HTERT RPE-1 (cell line): Measurements from ENCODE around the gene RHOBTB3.
"Not testable (repeated sequence)": the region's sequence is repeated elsewhere in the genome, so short reads cannot be mapped to it uniquely, and the experiment has no call there.

Experiments used
- in situ Hi-C: fragments of 300-500 bp; cut with MboI; formaldehyde crosslinking; loops from 4 replicates; pipeline ENCODE4 v1.14.3; 2020; ENCODE audit warnings: low sequenced_read_pairs

RHOBTB3 gene

DNA sequence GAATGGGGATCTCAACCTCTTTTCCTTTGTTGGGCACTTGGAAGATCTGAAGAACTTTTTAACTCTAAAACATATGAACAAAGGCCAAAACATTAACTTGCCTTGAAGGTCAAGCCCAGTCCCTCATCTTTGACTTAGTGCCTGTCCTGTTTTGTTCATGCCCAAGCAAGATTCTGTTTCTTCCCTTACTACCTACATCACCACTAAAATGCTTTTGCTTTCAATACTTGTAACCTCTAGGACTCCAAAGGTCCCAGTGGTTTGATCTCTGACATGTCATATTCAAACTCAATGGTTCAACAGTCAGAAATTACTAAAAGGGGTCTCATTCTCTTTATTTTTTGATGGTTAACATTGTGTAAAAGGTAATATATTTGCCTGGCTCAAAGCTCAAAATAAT lies 67.4 kb downstream of the RHOBTB3 start:
- in situ Hi-C loops = no loop called here

DNA sequence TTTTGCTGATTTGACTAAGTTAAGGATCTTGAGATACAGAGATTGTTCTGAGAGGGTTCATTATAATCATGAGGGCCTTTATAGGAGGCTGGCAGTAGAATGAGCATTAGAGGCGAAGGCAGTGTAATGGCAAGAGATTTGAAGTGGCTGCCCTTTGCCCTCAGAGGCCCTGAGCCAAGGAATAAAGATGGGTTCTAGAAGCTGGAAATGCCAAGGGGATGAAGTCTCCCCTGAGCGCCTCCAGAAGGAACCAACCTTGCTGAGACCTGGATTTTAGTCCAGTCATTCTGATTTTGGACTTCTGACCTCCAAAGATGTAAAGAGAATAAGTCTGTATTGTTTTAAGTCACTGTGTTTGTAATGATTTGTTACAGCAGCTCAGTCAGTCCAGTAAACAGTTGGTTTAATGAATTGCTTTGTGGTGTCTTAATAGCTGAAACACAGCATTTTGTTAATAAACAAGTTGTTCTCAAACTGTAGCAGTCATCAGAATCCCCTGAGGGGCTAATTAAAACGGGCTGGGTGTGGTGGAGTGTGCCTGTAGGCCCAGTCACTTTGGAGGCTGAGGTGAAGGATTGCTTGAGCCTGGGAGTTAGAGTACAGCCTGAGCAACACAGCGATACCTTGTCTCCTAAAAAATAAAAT lies 68.2 kb downstream of the RHOBTB3 start:
- in situ Hi-C loops = no loop called here

DNA sequence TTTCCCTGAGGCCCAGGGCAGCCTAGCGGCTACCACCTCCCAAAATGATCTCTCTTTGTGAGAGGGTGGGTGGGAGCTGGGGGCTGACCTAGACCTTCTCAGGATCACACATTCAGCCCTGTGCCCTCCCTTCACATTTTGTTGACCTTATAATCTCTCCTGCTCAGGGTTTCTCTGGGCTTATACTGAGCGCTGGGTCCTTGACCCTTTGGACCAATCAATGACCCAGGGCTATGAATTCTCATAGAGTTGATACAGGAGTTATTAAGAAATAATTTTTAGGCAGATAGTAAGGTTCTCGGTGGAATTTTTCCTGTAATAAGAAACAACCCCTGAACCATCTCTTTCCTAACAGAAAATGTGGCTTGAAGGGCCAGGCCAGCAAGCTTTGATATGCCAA lies 69.4 kb downstream of the RHOBTB3 start:
- in situ Hi-C loops = no loop called here

DNA sequence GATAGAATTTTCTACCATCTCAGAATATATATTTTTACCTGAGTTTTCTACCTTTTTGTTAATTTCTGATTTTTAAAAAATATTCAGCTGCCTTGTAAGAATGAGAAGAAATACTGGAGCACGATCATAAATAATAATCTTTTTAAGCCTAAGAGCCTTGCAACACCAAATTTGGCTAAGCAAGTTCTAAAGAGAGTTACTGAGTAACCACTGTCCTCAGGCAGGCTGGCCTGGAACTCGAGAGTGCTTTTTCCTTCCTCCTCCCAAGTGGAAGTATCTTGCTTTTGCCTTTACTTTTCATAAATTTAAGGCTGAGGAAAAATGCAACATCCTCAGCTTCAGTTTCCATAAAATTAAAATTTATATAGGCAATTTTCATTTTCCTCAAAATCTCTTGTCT lies 70.4 kb downstream of the RHOBTB3 start:
- in situ Hi-C loops = no loop called here

DNA sequence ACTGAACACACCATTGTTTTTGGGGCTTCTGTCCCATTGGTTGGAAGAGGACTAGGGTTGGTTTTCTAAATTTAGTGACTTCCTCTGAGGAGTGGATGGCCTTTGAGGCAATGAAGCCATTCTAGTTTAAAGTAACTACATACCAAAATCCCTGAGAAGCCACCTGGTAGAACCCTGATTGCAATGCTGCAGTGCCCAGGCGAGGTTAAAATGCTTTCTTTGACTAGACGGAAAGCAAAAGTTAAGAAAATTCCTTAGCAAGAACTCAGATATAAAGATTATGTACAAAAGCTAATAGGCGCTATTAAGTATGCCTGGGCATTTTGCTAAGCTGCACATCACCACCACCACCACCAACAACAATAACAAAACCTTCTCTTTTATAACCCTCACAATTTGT lies 70.8 kb downstream of the RHOBTB3 start:
- in situ Hi-C loops = no loop called here

DNA sequence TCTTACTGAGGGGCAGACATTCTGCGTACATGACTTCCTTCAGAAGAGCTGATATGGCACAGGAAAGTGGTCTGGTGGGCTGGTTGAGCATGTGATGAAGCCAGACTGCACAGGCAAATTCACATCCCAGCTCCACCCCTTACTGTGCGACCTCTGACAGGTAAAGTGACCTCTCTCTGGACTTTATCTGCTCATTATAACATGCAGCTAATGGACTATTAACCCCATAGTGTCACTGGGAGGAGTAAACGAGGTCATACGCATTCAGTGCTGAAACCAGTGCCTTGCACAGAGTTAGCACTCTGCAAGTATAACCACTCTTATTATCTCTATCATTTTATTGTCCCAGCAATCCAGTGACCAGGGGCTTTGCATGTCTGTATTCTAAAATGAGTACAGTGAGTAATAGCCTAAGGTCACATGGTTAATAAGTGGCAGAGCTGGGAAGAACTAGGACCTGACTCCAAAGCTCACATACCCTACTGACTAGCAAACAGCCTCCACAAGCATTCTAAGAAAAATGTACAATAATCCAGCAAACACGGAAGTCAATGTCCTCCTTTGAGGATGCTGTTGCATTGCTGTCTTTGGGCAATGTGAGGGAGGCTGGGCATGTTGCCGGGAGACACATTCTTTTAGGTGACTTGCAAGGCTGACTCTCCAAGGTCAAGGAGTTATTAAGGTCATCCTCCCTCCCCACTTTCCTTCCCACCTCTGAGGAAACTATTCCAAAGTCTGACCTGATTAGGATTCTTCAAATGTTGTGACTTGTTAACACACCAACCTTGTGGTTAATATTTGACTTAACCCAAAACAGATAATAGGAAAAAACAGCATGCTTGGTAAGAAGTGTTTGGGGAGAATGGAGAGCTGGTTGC lies 72.4 kb downstream of the RHOBTB3 start:
- in situ Hi-C loops = no loop called here

DNA sequence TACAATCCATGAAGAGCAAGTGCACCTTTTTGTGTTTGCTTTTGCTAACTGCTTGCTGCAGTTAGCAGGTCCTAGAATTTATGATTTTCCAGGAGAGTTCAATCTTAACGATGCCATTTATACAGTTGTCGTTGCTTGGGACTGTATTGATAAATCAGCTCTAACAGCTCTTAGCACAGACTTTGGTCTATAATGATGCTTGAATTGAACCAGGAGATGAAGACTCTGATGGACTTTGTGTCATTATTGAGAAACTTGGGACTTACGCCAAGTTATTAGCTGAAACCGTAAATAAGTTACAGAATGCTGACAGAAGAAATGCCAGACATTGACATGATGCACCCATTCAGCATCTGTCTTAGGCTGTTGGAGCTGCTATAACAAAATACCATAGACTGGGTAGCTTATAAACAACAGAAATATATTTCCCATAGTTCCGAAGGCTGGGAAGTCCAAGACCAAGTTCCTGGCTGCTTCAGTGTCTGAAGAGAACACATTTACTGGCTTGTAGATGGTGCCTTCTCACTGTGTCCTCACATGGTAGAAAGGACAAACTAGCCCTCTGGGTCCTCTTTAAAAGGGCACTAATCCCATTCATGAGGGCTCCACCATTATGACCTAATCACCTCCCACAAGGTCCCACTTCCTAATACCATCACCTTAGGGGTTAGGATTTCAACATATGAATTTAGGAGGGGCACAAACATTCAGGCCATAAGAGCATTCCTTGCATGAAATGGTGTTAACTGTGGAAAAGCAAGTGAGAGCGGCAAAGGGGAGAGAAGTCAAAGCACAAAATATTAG lies 73.8 kb downstream of the RHOBTB3 start:
- in situ Hi-C loops = no loop called here

DNA sequence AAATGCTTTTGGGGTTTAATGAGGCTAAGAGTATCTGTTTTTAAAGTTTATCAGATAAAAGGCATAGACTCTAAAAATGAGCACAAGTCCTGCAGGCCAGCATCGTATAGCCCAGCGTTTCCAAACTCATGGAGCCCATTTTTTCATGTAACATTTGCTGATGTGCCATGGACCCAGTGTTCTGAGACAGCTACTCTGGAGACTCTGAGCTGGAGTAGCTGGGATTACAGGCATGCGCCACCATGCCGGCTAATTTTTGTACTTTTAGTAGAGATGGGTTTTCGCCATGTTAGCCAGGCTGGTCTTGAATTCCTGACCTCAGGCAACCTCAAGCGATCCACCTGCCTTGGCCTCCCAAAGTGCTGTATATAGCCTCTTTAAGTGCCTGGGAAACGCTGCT lies 75.6 kb downstream of the RHOBTB3 start:
- in situ Hi-C loops = no loop called here

DNA sequence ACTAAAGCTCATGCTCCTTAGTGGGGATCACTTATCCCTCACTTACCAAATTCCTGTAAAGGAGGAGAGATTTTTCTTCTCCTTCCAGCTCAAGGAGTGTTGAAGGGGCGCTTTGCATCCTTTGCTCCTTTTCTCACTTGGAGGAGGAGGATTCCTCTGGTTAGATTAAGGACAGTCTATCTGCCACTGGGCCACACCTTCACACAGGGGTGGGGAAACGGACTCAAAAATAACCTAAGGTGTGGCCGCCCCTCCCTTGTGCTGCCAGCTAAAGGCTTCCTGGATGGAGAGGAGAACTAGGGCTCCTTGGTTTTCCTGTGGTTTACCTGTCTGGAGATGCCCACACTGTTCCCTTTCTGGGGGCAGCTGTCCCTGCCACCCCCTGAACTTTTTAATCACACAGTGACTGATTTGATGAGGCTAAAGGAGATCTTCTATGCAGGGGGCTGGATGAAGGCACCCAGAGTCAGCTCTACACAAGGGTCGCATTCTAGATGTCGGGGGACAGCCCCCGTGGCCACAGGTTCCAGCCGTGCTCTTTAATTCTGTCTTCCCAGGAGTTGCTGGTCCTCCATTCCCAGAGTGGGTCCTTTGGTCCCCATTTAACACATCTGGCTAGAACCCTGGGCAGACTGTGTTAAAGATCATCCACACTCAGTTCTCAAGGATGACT lies 77.0 kb downstream of the RHOBTB3 start:
- in situ Hi-C loops = no loop called here

DNA sequence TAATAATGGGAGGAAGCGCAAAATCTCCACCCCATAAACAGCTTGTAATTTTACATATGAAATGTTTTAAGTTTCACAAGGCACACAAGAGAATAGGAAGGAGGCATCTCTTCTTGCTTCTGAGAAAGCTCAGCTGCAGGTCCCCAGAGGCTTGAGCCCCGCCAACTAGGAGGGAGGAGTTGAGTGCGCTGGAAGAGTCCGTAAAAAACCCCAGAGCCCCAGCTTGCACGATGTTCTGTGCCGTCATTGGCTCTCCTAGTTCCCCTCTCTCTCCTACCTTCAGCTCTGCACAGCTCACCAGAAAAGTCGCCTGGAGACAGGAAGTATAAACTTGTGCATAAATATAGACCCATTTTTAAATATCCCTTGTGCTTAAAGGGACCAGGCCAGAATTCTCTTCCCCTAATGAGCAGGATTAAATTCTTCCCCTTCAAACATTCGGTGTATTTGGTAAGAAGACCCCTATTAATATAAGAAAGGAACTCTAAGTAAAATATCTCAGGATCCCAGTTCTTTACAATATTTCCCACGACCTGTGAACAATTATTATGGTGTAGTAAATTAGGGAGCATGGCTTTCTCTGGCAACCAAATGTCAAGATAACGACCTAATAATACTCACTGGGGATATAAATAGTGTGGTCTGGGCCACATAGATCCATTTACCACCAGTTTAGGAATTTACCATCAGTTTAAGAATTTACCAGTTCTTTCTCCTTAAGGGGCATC lies 77.7 kb downstream of the RHOBTB3 start:
- in situ Hi-C loops = no loop called here

DNA sequence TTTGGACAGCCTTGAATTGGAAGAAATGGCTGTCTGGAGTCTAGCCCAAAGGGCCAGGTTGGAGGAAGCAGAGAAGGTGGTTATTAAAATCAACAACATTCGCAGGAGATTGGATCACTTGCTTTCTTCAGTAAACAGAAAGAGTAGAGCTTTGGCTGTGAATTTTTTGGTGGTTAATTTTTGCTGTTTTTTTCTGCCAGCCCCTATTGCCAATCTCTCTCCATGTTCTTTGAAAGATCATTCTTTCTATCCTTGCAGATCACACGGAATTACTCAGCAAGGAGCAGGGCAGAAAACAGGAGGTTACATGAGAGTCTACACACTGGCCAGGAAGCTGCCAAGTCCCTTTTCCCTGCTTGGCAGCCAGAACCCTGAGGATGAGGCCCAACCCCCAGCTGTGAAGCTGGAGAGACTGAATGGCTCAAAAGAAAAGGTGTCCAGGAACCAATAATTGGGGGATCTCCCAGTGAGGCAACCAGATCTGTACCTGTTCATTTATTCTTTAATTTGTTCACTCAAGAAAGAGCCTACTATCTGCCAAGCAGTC lies 78.4 kb downstream of the RHOBTB3 start:
- in situ Hi-C loops = no loop called here

DNA sequence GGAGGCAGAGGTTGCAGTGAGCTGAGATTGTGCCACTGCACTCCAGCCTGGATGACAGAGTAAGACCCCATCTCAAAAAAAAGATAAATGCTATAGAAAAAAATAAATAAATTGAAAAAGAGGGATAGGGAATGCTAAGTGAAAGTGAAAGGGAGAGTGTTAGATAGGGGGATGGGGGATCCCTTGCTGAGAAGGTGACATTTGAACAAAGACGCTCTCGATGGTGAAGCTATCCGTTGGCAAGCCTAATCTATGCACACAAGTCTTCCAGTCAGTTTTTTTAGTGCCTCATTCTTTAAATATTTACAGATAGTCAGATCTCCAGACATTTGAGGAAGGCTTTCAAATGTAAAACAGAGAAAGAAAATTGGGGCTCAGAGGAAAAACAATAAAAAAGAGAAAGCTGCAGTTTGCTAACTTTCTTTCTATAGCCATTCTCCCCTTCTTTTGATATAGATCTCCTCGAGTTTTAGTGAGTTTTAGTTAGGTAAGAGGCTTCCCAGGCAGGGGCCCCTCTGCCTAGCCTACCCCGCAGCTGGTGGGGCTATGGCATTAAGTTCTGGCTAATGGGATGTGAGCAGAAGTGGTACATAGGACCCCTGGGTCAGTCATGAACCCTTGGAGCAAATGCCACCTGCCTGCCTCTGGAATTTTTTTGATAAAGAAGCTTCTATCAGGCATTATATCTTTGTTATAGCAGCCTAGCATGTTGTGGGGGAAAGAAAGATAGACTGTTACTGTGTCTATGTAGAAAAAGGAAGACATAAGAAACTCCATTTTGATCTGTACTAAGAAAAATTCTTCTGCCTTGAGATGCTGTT lies 79.4 kb downstream of the RHOBTB3 start:
- in situ Hi-C loops = no loop called here

DNA sequence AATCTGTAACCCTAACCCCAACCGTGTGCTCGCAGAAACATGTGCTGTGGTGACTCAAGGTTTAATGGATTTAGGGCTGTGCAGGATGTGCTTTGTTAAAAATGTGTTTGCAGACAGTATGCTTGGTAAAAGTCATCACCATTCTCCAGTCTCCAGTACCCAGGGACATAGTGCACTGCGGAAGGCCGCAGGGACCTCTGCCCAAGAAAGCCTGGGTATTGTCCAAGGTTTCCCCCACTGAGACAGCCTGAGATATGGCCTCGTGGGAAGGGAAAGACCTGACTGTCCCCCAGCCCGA lies 79.9 kb downstream of the RHOBTB3 start:
- in situ Hi-C loops = not testable (repeated sequence)

DNA sequence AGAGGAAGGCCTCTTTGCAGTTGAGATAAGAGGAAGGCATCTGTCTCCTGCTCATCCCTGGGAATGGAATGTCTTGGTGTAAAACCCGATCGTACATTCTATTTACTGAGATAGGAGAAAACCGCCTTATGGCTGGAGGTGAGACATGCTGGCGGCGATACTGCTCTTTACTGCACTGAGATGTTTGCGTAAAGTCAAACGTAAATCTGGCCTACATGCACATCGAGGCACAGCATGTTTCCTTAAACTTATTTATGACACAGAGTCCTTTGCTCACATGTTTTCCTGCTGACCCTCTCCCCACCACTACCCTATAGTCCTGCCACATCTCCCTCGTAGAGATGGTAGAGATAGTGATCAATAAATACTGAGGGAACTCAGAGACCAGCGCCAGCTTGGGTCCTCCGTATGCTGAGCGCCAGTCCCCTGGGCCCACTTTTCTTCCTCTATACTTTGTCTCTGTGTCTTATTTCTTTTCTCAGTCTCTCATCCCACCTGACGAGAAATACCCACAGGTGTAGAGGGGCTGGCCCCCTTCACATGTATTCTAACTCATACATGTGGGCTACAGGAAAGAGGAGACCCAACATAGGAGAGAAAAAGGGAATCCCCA lies 80.4 kb downstream of the RHOBTB3 start:
- in situ Hi-C loops = not testable (repeated sequence)

DNA sequence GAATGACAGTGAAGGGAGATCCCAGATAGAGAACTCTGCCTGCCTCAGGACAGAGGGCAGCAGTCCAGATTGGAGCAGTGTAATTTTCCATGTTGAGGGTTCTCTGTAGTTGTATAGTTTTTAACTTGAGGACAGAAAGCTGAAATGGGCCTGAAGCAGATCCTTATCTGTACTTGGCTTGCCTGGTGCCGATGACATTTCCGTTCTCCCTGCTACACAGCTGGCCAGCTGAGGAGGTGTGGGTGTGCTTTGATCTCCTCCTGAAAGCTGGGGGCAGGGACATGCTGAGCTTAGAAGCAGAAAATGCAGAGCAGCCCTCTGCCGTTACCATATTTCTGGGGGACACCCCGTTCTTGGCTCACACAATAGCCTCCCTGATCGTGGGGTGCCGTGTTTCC lies 80.9 kb downstream of the RHOBTB3 start:
- in situ Hi-C loops = no loop called here

DNA sequence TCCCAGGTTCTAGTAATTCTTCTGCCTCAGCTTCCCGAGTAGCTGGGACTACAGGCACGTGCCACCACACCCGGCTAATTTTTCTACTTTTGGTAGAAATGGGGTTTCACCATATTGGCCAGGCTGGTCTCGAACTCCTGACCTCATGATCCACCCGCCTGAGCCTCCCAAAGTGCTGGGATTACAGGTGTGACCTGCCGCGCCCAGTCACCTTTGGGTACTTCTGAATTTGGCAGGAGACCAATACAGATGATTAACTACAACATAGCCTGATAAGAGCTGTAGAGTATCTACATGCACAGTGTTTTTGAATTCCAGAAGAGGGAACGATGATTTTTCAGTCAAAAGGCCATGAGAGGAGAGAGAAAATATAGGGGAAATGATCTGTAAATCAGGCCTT lies 81.9 kb downstream of the RHOBTB3 start:
- in situ Hi-C loops = not testable (repeated sequence)

DNA sequence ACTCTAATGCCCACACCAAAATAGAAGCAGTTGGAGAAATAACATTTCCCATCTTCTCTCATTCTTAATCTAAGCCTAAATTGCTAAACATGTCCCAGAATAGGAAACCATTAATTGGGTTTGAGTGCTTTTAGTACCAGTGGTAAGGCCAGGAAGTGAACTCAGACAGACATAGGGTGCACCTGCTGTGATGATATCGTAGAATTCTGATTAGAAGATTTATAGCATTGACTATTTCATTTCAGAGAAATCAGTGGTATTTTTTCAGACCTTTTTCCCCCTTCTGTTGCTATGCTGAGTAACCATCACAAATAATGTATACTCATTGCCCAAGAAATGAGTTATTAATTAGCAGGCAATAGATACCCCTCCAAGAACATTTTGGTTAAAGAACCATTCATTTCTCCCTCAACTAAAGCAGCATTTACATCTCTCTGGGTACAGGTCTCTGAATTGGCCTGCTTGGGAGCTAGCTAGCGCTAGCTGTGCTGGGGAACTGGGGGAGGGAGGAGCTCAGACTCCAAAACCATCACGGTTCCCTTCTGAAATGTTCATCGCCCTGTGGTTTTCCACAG lies 84.1 kb downstream of the RHOBTB3 start:
- in situ Hi-C loops = no loop called here

DNA sequence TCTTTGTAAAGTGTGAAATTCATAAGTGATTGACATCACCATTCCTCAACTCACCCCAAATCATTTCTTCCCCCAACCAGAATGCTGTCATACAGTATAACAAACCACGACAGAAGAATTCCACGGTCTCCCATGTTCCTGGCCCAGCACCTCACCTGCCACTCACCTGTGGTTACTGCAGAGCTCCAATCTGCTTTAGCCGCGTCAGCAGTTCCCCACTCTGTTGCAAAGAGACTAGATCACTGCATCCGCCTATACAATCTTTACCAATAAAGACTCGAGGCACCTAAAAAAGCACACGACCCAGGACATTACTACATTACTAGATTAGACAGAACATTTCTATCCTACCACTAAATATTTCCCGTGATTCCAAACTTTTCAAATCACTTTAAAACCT lies 85.2 kb downstream of the RHOBTB3 start:
- in situ Hi-C loops = no loop called here

DNA sequence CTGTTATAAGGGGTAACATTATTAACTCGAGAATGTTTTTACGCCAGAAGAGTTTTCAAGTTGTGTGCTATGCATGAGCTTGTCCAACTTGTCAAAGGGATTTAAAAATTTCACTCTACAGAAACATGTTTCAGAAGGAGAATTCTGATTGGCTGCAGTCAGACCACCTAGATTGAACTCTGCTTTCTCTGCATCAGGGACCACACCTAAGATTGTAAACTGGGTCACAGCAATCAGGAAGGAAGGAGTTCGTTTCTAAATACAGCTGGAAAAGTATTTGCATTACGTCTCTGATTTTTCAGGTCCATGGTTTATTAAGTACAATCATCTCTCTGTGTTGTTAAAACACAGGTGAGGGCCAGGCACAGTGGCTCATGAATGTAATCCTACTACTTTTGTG lies 85.6 kb downstream of the RHOBTB3 start:
- in situ Hi-C loops = no loop called here
